GM23248 (cell line): ENCODE measurements around the gene PCDHGA8. TPM values are rescaled to one million over a fixed set of nuclear protein-coding genes. Genes with fewer than 3 reads are reported as not detected.
"Not testable (repeated sequence)": the region's sequence is repeated elsewhere in the genome, so short reads cannot be mapped to it uniquely, and the experiment has no call there.

Experiments used
- DNase-seq: peaks from one replicate; pipeline ENCODE4 v3.0.0-alpha.2; 2015
- H2AFZ ChIP-seq: fragments of 200-600 bp; sonication (generic); 2 replicates; pipeline ENCODE4 v1.6.1; 2016; ENCODE audit warnings: antibody characterized with exemption
- H3F3A ChIP-seq: fragments of 200-600 bp; sonication (generic); 2 replicates; pipeline ENCODE4 v1.6.1; 2016; ENCODE audit warnings: mild to moderate bottlenecking, antibody characterized with exemption, mixed run types; ENCODE audit not compliant: insufficient read depth
- H3K27ac ChIP-seq: fragments of 200-600 bp; sonication (generic); 2 replicates; pipeline ENCODE4 v1.5.1; 2016; ENCODE audit warnings: mild to moderate bottlenecking
- H3K27me3 ChIP-seq: fragments of 200-600 bp; sonication (generic); replicated peaks from 2 replicates; pipeline ENCODE4 v1.6.1; 2016; ENCODE audit warnings: mild to moderate bottlenecking; ENCODE audit not compliant: insufficient read depth
- H3K36me3 ChIP-seq: fragments of 200-600 bp; sonication (generic); 2 replicates; pipeline ENCODE4 v1.6.1; 2016; ENCODE audit warnings: low read depth, mild to moderate bottlenecking
- H3K4me1 ChIP-seq: fragments of 200-600 bp; sonication (generic); 2 replicates; pipeline ENCODE4 v1.6.1; 2016; ENCODE audit warnings: mild to moderate bottlenecking; ENCODE audit not compliant: insufficient read depth
- H3K4me2 ChIP-seq: fragments of 200-600 bp; sonication (generic); one replicate; pipeline ENCODE4 v1.6.1; 2016; ENCODE audit warnings: mild to moderate bottlenecking; ENCODE audit not compliant: unreplicated experiment
- H3K4me3 ChIP-seq: fragments of 200-600 bp; sonication (generic); 2 replicates; pipeline ENCODE4 v1.5.1; 2016; ENCODE audit warnings: mild to moderate bottlenecking
- H3K79me2 ChIP-seq: fragments of 200-600 bp; sonication (generic); 2 replicates; pipeline ENCODE4 v1.6.1; 2016; ENCODE audit warnings: mild to moderate bottlenecking; ENCODE audit not compliant: insufficient read depth
- H3K9ac ChIP-seq: fragments of 200-600 bp; sonication (generic); 2 replicates; pipeline ENCODE4 v1.6.1; 2016; ENCODE audit warnings: mild to moderate bottlenecking
- H3K9me2 ChIP-seq: fragments of 200-600 bp; sonication (generic); 2 replicates; pipeline ENCODE4 v1.6.1; 2016; ENCODE audit warnings: mixed run types, mild to moderate bottlenecking, moderate library complexity; ENCODE audit not compliant: insufficient read depth
- H3K9me3 ChIP-seq: fragments of 200-600 bp; sonication (generic); one replicate; pipeline ENCODE4 v1.6.1; 2017; ENCODE audit warnings: low read depth
- H4K20me1 ChIP-seq: fragments of 200-600 bp; sonication (generic); 2 replicates; pipeline ENCODE4 v1.6.0; 2016; ENCODE audit not compliant: insufficient read depth
- EZH2 ChIP-seq: fragments of 200-600 bp; sonication (generic); IDR thresholded peaks from 2 replicates; pipeline ENCODE4 v1.6.1; 2018; ENCODE audit warnings: antibody characterized with exemption, mild to moderate bottlenecking; ENCODE audit not compliant: insufficient read depth, poor library complexity, severe bottlenecking
- EZH2phosphoT487 ChIP-seq: fragments of 200-600 bp; sonication (generic); IDR thresholded peaks from 2 replicates; pipeline ENCODE4 v1.6.1; 2018; ENCODE audit warnings: antibody characterized with exemption, moderate library complexity, mild to moderate bottlenecking, low read depth; ENCODE audit not compliant: insufficient read depth
- WGBS, 2 experiments: methylation state at CpG; one replicate each; pipeline ENCODE4 v1.1.6; 2015 to 2017; ENCODE audit warnings: low lambda C conversion rate in 2 of 2, low coverage in 1 of 2; ENCODE audit errors: missing lambda C conversion rate in 2 of 2; 5-methylcytosine and 5-hydroxymethylcytosine counted together
- in situ Hi-C: fragments of 300-500 bp; cut with MboI; formaldehyde crosslinking; loops from 2 replicates; pipeline ENCODE4 v1.15.0; 2020
- polyA plus RNA-seq: library from polyadenylated mRNA; unstranded; fragments of >200 nt; fragmentation: Nextera tagmentation; extraction: Ambion mirVana; gene quantifications from 2 replicates; pipeline ENCODE4 v1.2.1, GENCODE V29; 2016
- total RNA-seq: library from RNA; depleted of rRNA; stranded (reverse); fragments of >200 nt; shearing (Covaris generic); gene quantifications from 2 replicates; pipeline ENCODE4 v1.2.3, GENCODE V29; 2014

Gene PCDHGA8
- total and polyA plus RNA-seq, 2 experiments from 2014 or later = 0.69 to 0.86 TPM

GRCh38 chr5:141422742-141423291 is 30.4 kb downstream of the PCDHGA8 start:
- peak overlapping the region; percentile 80; the same call in 1 of the 2 replicates for H3K4me3 ChIP-seq

GRCh38 chr5:141427783-141428426 is 35.5 kb downstream of the PCDHGA8 start:
- no peak overlapping the region for H2AFZ ChIP-seq
- H3K36me3 ChIP-seq = peaks cover 3% of the 10 kb centered on the region; the same call in 1 of the 2 replicates
- H3K27me3 ChIP-seq = no peaks in the 10 kb centered on the region
- H4K20me1 ChIP-seq = no peaks in the 10 kb centered on the region
- no peaks in the 10 kb centered on the region for H3K9me2 ChIP-seq
- peaks cover 54% of the 10 kb centered on the region for H3K79me2 ChIP-seq
- no peaks in the 10 kb centered on the region for H3F3A ChIP-seq
- in situ Hi-C loops = no loop called here
- H3K27ac ChIP-seq = no peak overlapping the region
- WGBS, 2 experiments = 65 to 71% methylated on average over 52 to 53 of the region's 53 CpGs
- no peak for DNase-seq
- no peak overlapping the region for H3K4me2 ChIP-seq
- TF ChIP-seq EZH2phosphoT487 (no peak), EZH2 (no peak)
- peaks cover 6% of the 10 kb centered on the region; the same call in 1 of the 2 replicates for H3K4me1 ChIP-seq
- no peak overlapping the region for H3K9ac ChIP-seq
- H3K9me3 ChIP-seq = no peaks in the 10 kb centered on the region
- no peak overlapping the region for H3K4me3 ChIP-seq

More at GRCh38 chr5:141422742-141423291, 30.4 kb downstream of the PCDHGA8 start:
- H2AFZ ChIP-seq = no peak overlapping the region
- TF ChIP-seq EZH2 (no peak), EZH2phosphoT487 (no peak)
- H3K36me3 ChIP-seq = peaks cover 3% of the 10 kb centered on the region; the same call in 1 of the 2 replicates
- in situ Hi-C loops = no loop called here
- no peaks in the 10 kb centered on the region for H4K20me1 ChIP-seq
- no peaks in the 10 kb centered on the region for H3K9me2 ChIP-seq
- H3K9ac ChIP-seq = no peak overlapping the region
- no peak overlapping the region for H3K27ac ChIP-seq
- H3K4me1 ChIP-seq = peaks cover 15% of the 10 kb centered on the region; the same call in 1 of the 2 replicates
- H3K9me3 ChIP-seq = no peaks in the 10 kb centered on the region
- peak overlapping the region; percentile 59 for H3K4me2 ChIP-seq
- H3F3A ChIP-seq = peaks cover 27% of the 10 kb centered on the region
- 44% methylated on average over 25 to 41 of the region's 42 CpGs for WGBS, 2 experiments
- peaks cover 59% of the 10 kb centered on the region for H3K79me2 ChIP-seq
- DNase-seq = no peak
- no peaks in the 10 kb centered on the region for H3K27me3 ChIP-seq

GRCh38 chr5:141430332-141431113 is 38.1 kb downstream of the PCDHGA8 start, which contains the start of gene PCDHGA12:
Gene PCDHGA12, plus strand, starts transcription at chr5:141430507. Its CDS starts 253 bp downstream, at chr5:141430760.
- DNase-seq = peak; percentile 92
- H4K20me1 ChIP-seq = no peaks in the 10 kb centered on the region
- peaks cover 42% of the 10 kb centered on the region for H3K79me2 ChIP-seq
- peak within 1 kb of the TSS; percentile 59 for H2AFZ ChIP-seq
- no peaks in the 10 kb centered on the region for H3K9me2 ChIP-seq
- H3K27ac ChIP-seq = peak within 1 kb of the TSS; percentile 57
- peak within 1 kb of the TSS; percentile 17 for H3K4me2 ChIP-seq
- in situ Hi-C loops = no loop called here
- H3K9me3 ChIP-seq = no peaks in the 10 kb centered on the region
- H3K27me3 ChIP-seq = no peaks in the 10 kb centered on the region
- H3K36me3 ChIP-seq = no peaks in the 10 kb centered on the region; the same call in 1 of the 2 replicates
- WGBS, 2 experiments = 25 to 28% methylated on average over 33 of the region's 33 CpGs
- peaks cover 13% of the 10 kb centered on the region for H3K4me1 ChIP-seq
- TF ChIP-seq EZH2 (no peak), EZH2phosphoT487 (no peak)
- peak within 1 kb of the TSS; percentile 61 for H3K4me3 ChIP-seq
- H3F3A ChIP-seq = peaks cover 8% of the 10 kb centered on the region
- H3K9ac ChIP-seq = peak within 1 kb of the TSS; percentile 61

- no peaks in the 10 kb centered on the region for H4K20me1 ChIP-seq
- peak overlapping the region; percentile 61 for H3K9ac ChIP-seq
- peaks cover 8% of the 10 kb centered on the region for H3F3A ChIP-seq
- H3K4me1 ChIP-seq = peaks cover 14% of the 10 kb centered on the region
- TF ChIP-seq EZH2phosphoT487 (no peak), EZH2 (no peak)
- peak overlapping the region; percentile 61 for H3K4me3 ChIP-seq
- H3K36me3 ChIP-seq = no peaks in the 10 kb centered on the region; the same call in 1 of the 2 replicates
- WGBS, 2 experiments = 31 to 33% methylated on average over 37 of the region's 37 CpGs
- H3K4me2 ChIP-seq = peak overlapping the region; percentile 17
- no peaks in the 10 kb centered on the region for H3K27me3 ChIP-seq
- H3K27ac ChIP-seq = no peak overlapping the region
- in situ Hi-C loops = no loop called here
- peak overlapping the region; percentile 59 for H2AFZ ChIP-seq
- peak; percentile 27 for DNase-seq
- no peaks in the 10 kb centered on the region for H3K9me2 ChIP-seq
- H3K9me3 ChIP-seq = no peaks in the 10 kb centered on the region
- H3K79me2 ChIP-seq = peaks cover 41% of the 10 kb centered on the region
Measured at GRCh38 chr5:141431286-141431685, 38.9 kb downstream of the PCDHGA8 start.

- H3K4me2 ChIP-seq, DNase-seq, H3K36me3 ChIP-seq, H3K27ac ChIP-seq, H3K27me3 ChIP-seq, H3K9ac ChIP-seq, H3K9me2 ChIP-seq, in situ Hi-C loops, H3K4me3 ChIP-seq, H2AFZ ChIP-seq, H3K9me3 ChIP-seq, H4K20me1 ChIP-seq: not testable (repeated sequence)
- Histone ChIP-seq H3K79me2 (peaks cover 47% of the 10 kb centered on the region), H3F3A (peaks cover 13% of the 10 kb centered on the region), H3K4me1 (peaks cover 24% of the 10 kb centered on the region)
- 64% methylated on average over 27 to 37 of the region's 38 CpGs for WGBS, 2 experiments
Measured at GRCh38 chr5:141432308-141432707, 39.9 kb downstream of the PCDHGA8 start.

- H3K27ac ChIP-seq, H3K9me3 ChIP-seq, H3K4me3 ChIP-seq, H3K9ac ChIP-seq, H4K20me1 ChIP-seq, DNase-seq, H3K4me2 ChIP-seq, H3K36me3 ChIP-seq, H3K27me3 ChIP-seq, in situ Hi-C loops, H2AFZ ChIP-seq, H3K9me2 ChIP-seq: not testable (repeated sequence)
- peaks cover 28% of the 10 kb centered on the region for H3K4me1 ChIP-seq
- WGBS, 2 experiments = 40 to 58% methylated on average over 22 to 29 of the region's 29 CpGs
- peaks cover 49% of the 10 kb centered on the region for H3K79me2 ChIP-seq
- peaks cover 17% of the 10 kb centered on the region for H3F3A ChIP-seq
Measured at GRCh38 chr5:141432726-141433125, 40.3 kb downstream of the PCDHGA8 start.
